A673 (cell line): Measurements from ENCODE around the gene SLCO2A1.

ENCODE experiments used
- EZH2 ChIP-seq: fragments of 200-600 bp; sonication (generic); IDR thresholded peaks from 2 replicates; pipeline ENCODE4 v1.6.1; 2017; ENCODE audit warnings: borderline replicate concordance, low read depth, mild to moderate bottlenecking, mixed read lengths, antibody characterized with exemption, low read length; ENCODE audit not compliant: poor library complexity, severe bottlenecking
- TF ChIP-seq, protein P1 (sequence below): fragments of 300-800, 200-600 bp; sonication (generic); conservative IDR thresholded peaks from 2 replicates; pipeline ENCODE4 v1.5.1; 2017; ENCODE audit warnings: low read depth, mild to moderate bottlenecking, antibody characterized with exemption, low read length, moderate library complexity, mixed read lengths

DNA sequence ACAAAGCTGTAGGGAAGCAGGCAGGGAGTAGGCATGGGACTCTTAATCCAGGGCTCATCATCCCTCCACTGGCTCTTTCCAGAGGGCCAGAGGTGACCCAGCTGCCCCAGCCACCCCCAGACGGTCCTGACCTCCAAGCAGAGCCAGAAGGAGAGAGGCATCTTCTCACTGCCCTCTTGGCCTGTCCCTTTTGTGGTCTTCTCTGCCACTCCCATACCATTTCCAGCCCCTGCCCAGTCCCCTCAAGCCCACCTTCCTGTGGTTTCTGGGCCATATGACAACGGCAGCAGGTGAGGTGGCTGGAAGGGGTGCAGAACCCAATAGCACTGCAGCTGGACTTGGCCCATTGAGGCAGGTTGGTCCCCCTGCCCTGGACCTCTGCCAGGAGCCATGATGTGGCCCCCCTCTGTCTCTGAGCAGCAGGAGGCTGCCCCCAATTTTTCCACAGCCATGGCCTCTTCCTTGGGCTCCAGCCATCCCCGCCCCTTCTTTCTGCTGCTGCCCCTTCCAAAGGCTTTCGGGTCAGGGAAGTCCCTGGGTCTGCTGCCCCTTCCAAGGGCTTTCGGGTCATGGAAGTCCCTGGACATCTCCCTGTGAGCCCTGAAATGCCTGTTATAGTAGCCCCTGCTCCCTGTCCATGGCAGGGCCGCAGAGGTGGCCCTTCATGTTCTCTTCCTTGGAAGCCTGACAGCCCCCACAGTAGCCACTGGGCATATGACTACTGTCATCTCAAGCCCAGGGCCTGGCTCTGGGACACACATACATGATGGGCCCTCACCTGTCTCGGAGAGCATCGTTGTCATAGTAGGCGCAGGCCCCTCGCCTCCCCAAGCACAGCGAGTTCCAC, 94.5 kb downstream of the SLCO2A1 start:
- TF ChIP-seq, protein P1, sequence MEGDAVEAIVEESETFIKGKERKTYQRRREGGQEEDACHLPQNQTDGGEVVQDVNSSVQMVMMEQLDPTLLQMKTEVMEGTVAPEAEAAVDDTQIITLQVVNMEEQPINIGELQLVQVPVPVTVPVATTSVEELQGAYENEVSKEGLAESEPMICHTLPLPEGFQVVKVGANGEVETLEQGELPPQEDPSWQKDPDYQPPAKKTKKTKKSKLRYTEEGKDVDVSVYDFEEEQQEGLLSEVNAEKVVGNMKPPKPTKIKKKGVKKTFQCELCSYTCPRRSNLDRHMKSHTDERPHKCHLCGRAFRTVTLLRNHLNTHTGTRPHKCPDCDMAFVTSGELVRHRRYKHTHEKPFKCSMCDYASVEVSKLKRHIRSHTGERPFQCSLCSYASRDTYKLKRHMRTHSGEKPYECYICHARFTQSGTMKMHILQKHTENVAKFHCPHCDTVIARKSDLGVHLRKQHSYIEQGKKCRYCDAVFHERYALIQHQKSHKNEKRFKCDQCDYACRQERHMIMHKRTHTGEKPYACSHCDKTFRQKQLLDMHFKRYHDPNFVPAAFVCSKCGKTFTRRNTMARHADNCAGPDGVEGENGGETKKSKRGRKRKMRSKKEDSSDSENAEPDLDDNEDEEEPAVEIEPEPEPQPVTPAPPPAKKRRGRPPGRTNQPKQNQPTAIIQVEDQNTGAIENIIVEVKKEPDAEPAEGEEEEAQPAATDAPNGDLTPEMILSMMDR, result no peak
- TF ChIP-seq EZH2, result no peak
